NB4 (cell line): ENCODE results near the gene VPS26C.

Experiments used
- MYC ChIP-seq: IDR thresholded peaks from 2 replicates; pipeline ENCODE4 v1.6.1; 2011; ENCODE audit warnings: low read depth, low read length
- POLR2A ChIP-seq: IDR thresholded peaks from 2 replicates; pipeline ENCODE4 v1.6.1; 2011; ENCODE audit warnings: mild to moderate bottlenecking; ENCODE audit not compliant: insufficient read length; ENCODE audit errors: extremely low read depth
- TF ChIP-seq, protein P1 (sequence below): IDR thresholded peaks from one replicate; pipeline ENCODE4 v1.5.1; 2012; ENCODE audit warnings: low read depth, low read length
- TF ChIP-seq, protein P2 (sequence below): IDR thresholded peaks from 2 replicates; pipeline ENCODE4 v1.6.1; 2011; ENCODE audit warnings: low read depth, low read length

DNA sequence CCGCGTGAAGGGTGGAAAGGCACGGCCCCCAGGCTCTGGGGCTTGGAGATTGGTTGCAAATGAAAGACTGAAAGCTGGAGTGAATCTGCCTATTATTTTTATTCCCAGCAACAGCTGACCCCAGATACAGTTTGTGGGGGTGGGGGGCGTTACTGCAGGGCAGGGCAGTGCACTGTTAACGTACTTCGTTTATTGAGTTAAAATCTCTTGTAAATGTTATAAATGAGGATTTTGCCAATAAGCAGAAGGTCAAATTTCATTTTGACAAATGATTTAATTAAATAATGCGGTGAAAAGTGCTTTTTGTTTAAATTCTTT is 1.0 kb upstream of the VPS26C start:
- TF ChIP-seq, protein P1, sequence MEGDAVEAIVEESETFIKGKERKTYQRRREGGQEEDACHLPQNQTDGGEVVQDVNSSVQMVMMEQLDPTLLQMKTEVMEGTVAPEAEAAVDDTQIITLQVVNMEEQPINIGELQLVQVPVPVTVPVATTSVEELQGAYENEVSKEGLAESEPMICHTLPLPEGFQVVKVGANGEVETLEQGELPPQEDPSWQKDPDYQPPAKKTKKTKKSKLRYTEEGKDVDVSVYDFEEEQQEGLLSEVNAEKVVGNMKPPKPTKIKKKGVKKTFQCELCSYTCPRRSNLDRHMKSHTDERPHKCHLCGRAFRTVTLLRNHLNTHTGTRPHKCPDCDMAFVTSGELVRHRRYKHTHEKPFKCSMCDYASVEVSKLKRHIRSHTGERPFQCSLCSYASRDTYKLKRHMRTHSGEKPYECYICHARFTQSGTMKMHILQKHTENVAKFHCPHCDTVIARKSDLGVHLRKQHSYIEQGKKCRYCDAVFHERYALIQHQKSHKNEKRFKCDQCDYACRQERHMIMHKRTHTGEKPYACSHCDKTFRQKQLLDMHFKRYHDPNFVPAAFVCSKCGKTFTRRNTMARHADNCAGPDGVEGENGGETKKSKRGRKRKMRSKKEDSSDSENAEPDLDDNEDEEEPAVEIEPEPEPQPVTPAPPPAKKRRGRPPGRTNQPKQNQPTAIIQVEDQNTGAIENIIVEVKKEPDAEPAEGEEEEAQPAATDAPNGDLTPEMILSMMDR: no peak
- TF ChIP-seq POLR2A: no peak
- no peak for TF ChIP-seq MYC
- TF ChIP-seq, protein P2, sequence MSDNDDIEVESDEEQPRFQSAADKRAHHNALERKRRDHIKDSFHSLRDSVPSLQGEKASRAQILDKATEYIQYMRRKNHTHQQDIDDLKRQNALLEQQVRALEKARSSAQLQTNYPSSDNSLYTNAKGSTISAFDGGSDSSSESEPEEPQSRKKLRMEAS: no peak
